Globus pallidus (tissue), 1 donor: ENCODE measurements around the gene TAF11L5.
"Not testable (repeated sequence)": the region's sequence is repeated elsewhere in the genome, so short reads cannot be mapped to it uniquely, and the experiment has no call there.

ENCODE experiments used
- DNase-seq: peaks from one replicate; pipeline ENCODE4 v3.0.0-alpha.2; 2015; ENCODE audit warnings: low spot score

The TAF11L5 gene

GRCh38 chr5:17524935-17525334, at the start of gene TAF11L5:
Gene TAF11L5 (plus strand): TSS chr5:17525235.
- DNase-seq: not testable (repeated sequence)

GRCh38 chr5:17477043-17477442, 48.0 kb upstream of the TAF11L5 start:
- no peak for DNase-seq

GRCh38 chr5:17477573-17478265, 47.3 kb upstream of the TAF11L5 start:
- no peak for DNase-seq

- DNase-seq: no peak
These were observed 43.7 kb upstream of the TAF11L5 start for GRCh38 chr5:17481378-17481777.

GRCh38 chr5:17482790-17483189, 42.2 kb upstream of the TAF11L5 start:
- no peak for DNase-seq

- not testable (repeated sequence) for DNase-seq
These were observed 38.4 kb upstream of the TAF11L5 start for GRCh38 chr5:17486464-17487173.

- DNase-seq: no peak
These were observed 37.9 kb upstream of the TAF11L5 start for GRCh38 chr5:17487174-17487512.

- not testable (repeated sequence) for DNase-seq
These were observed 33.8 kb upstream of the TAF11L5 start for GRCh38 chr5:17491257-17491656.

- DNase-seq: no peak
These were observed 32.3 kb upstream of the TAF11L5 start for GRCh38 chr5:17492770-17493169.

GRCh38 chr5:17497446-17497845, 27.6 kb upstream of the TAF11L5 start:
- no peak for DNase-seq

GRCh38 chr5:17497931-17498330, 27.1 kb upstream of the TAF11L5 start, which contains the start of gene TAF11L2:
Gene TAF11L2 (plus strand): TSS chr5:17498231.
- not testable (repeated sequence) for DNase-seq

- no peak for DNase-seq
These were observed 13.2 kb upstream of the TAF11L5 start for GRCh38 chr5:17511775-17512325.

GRCh38 chr5:17517526-17517925, 7.5 kb upstream of the TAF11L5 start:
- not testable (repeated sequence) for DNase-seq

- not testable (repeated sequence) for DNase-seq
These were observed 7.0 kb upstream of the TAF11L5 start, which contains the start of gene TAF11L3 for GRCh38 chr5:17518067-17518466. Gene TAF11L3 (plus strand): TSS chr5:17518367.

- not testable (repeated sequence) for DNase-seq
These were observed 5.5 kb upstream of the TAF11L5 start for GRCh38 chr5:17519508-17519907.

- DNase-seq: not testable (repeated sequence)
These were observed 3.5 kb upstream of the TAF11L5 start, which contains the start of gene TAF11L4 for GRCh38 chr5:17521501-17521900. Gene TAF11L4 (plus strand): TSS chr5:17521801.

GRCh38 chr5:17526504-17526903, 1.5 kb downstream of the TAF11L5 start:
- DNase-seq: not testable (repeated sequence)

GRCh38 chr5:17528369-17528768, 3.3 kb downstream of the TAF11L5 start, which contains the start of gene TAF11L6:
Gene TAF11L6 (plus strand): TSS chr5:17528669.
- DNase-seq: not testable (repeated sequence)
